Measurements from ENCODE around the gene PDZRN3. TPM values are rescaled to one million over a fixed set of nuclear protein-coding genes. Genes with fewer than 3 reads are reported as not detected.
"Not testable (repeated sequence)": the region's sequence is repeated elsewhere in the genome, so short reads cannot be mapped to it uniquely, and the experiment has no call there.

Gene PDZRN3
- polyA plus RNA-seq, 1 donor, result 91.6 TPM

GRCh38 chr3:73586628-73587027 is 38.1 kb downstream of the PDZRN3 start:
- no peak for DNase-seq

GRCh38 chr3:73586190-73586589 is 38.6 kb downstream of the PDZRN3 start:
- no peak for DNase-seq

- no peak for DNase-seq
Observed at GRCh38 chr3:73584873-73585272, 39.9 kb downstream of the PDZRN3 start.

- DNase-seq, result no peak
Observed at GRCh38 chr3:73582535-73582934, 42.2 kb downstream of the PDZRN3 start.

GRCh38 chr3:73581134-73581846 is 43.5 kb downstream of the PDZRN3 start:
- DNase-seq, result no peak

- DNase-seq, result no peak
Observed at GRCh38 chr3:73580343-73580742, 44.4 kb downstream of the PDZRN3 start.

GRCh38 chr3:73577704-73578103 is 47.0 kb downstream of the PDZRN3 start:
- DNase-seq, result no peak

- DNase-seq, result no peak
Observed at GRCh38 chr3:73576999-73577461, 47.7 kb downstream of the PDZRN3 start.

GRCh38 chr3:73575953-73576352 is 48.8 kb downstream of the PDZRN3 start:
- DNase-seq, result no peak

- no peak for DNase-seq
Observed at GRCh38 chr3:73575519-73575918, 49.2 kb downstream of the PDZRN3 start.

GRCh38 chr3:73573204-73573603 is 51.5 kb downstream of the PDZRN3 start:
- no peak for DNase-seq

- no peak for DNase-seq
Observed at GRCh38 chr3:73572368-73572767, 52.4 kb downstream of the PDZRN3 start.

- DNase-seq, result no peak
Observed at GRCh38 chr3:73571238-73571794, 53.4 kb downstream of the PDZRN3 start.

GRCh38 chr3:73569246-73569760 is 55.4 kb downstream of the PDZRN3 start:
- no peak for DNase-seq

GRCh38 chr3:73568371-73568862 is 56.3 kb downstream of the PDZRN3 start:
- DNase-seq, result no peak

- not testable (repeated sequence) for DNase-seq
Observed at GRCh38 chr3:73565374-73565773, 59.4 kb downstream of the PDZRN3 start.

- no peak for DNase-seq
Observed at GRCh38 chr3:73563896-73564582, 60.7 kb downstream of the PDZRN3 start.

- no peak for DNase-seq
Observed at GRCh38 chr3:73561494-73561893, 63.2 kb downstream of the PDZRN3 start.

- no peak for DNase-seq
Observed at GRCh38 chr3:73559749-73560148, 65.0 kb downstream of the PDZRN3 start.

GRCh38 chr3:73558727-73559075 is 66.0 kb downstream of the PDZRN3 start:
- no peak for DNase-seq

GRCh38 chr3:73557986-73558726 is 66.6 kb downstream of the PDZRN3 start:
- no peak for DNase-seq

- peak; percentile 57 for DNase-seq
Observed at GRCh38 chr3:73556520-73557372, 68.0 kb downstream of the PDZRN3 start.
